Measurements from ENCODE around the gene PTN.
"Not testable (repeated sequence)": the region's sequence is repeated elsewhere in the genome, so short reads cannot be mapped to it uniquely, and the experiment has no call there.

Gene PTN

GRCh38 chr7:137245186-137245585 is 98.3 kb downstream of the PTN start:
- WGBS (ENCODE audit: insufficient coverage) = no CpG with 5 or more reads among the region's 4 CpGs
- Histone ChIP-seq H3K27ac (ENCODE audit: insufficient read depth in 1 of 2, low read depth in 1 of 2, low read length in 2 of 2, poor library complexity in 1 of 2, severe bottlenecking in 2 of 2) (no peak overlapping the region), H3K9me3 (ENCODE audit: control extremely low read depth in 1 of 5, control insufficient read depth in 4 of 5, insufficient read depth in 2 of 5, low read depth in 1 of 5, low read length in 4 of 5) (no peaks in the 10 kb centered on the region), H3K36me3 (ENCODE audit: control insufficient read depth in 4 of 4, insufficient read depth in 4 of 4, low read length in 3 of 4) (no peaks in the 10 kb centered on the region), H3K27me3 (replicated peaks in 2 of 5; ENCODE audit: control insufficient read depth in 4 of 5, insufficient read depth in 5 of 5, low read length in 4 of 5) (no peaks in the 10 kb centered on the region), H3K4me1 (ENCODE audit: control extremely low read depth in 1 of 4, control insufficient read depth in 4 of 4, insufficient read depth in 4 of 4, low read length in 3 of 4) (no peaks in the 10 kb centered on the region), H3K4me3 (ENCODE audit: control insufficient read depth in 1 of 7, extremely low read depth in 1 of 7, insufficient read depth in 4 of 7, low read depth in 2 of 7, low read length in 6 of 7) (no peak overlapping the region)
- DNase-seq = no peak
- POLR2A ChIA-PET = no interaction called here
- CTCF ChIA-PET = no interaction called here

- Histone ChIP-seq H3K36me3 (ENCODE audit: control insufficient read depth in 4 of 4, insufficient read depth in 4 of 4, low read length in 3 of 4) (no peaks in the 10 kb centered on the region), H3K4me3 (ENCODE audit: control insufficient read depth in 1 of 7, extremely low read depth in 1 of 7, insufficient read depth in 4 of 7, low read depth in 2 of 7, low read length in 6 of 7) (no peak overlapping the region), H3K27me3 (replicated peaks in 2 of 5; ENCODE audit: control insufficient read depth in 4 of 5, insufficient read depth in 5 of 5, low read length in 4 of 5) (no peaks in the 10 kb centered on the region), H3K4me1 (ENCODE audit: control extremely low read depth in 1 of 4, control insufficient read depth in 4 of 4, insufficient read depth in 4 of 4, low read length in 3 of 4) (no peaks in the 10 kb centered on the region), H3K9me3 (ENCODE audit: control extremely low read depth in 1 of 5, control insufficient read depth in 4 of 5, insufficient read depth in 2 of 5, low read depth in 1 of 5, low read length in 4 of 5) (no peaks in the 10 kb centered on the region), H3K27ac (ENCODE audit: insufficient read depth in 1 of 2, low read depth in 1 of 2, low read length in 2 of 2, poor library complexity in 1 of 2, severe bottlenecking in 2 of 2) (no peak overlapping the region)
- ChIA-PET POLR2A (no interaction called here), CTCF (no interaction called here)
- 100% methylated on average over 5 of the region's 8 CpGs for WGBS (ENCODE audit: insufficient coverage)
- no peak for DNase-seq
Observed at GRCh38 chr7:137243741-137244140, 99.8 kb downstream of the PTN start.

GRCh38 chr7:137242616-137243015 is 100.9 kb downstream of the PTN start:
- H3K4me1 ChIP-seq (ENCODE audit: control extremely low read depth in 1 of 4, control insufficient read depth in 4 of 4, insufficient read depth in 4 of 4, low read length in 3 of 4) = no peaks in the 10 kb centered on the region
- CTCF ChIA-PET = no interaction called here
- WGBS (ENCODE audit: insufficient coverage) = 92% methylated on average over 7 of the region's 7 CpGs
- no peak overlapping the region for H3K4me3 ChIP-seq (ENCODE audit: control insufficient read depth in 1 of 7, extremely low read depth in 1 of 7, insufficient read depth in 4 of 7, low read depth in 2 of 7, low read length in 6 of 7)
- POLR2A ChIA-PET = no interaction called here
- DNase-seq = no peak
- no peaks in the 10 kb centered on the region for H3K36me3 ChIP-seq (ENCODE audit: control insufficient read depth in 4 of 4, insufficient read depth in 4 of 4, low read length in 3 of 4)
- no peaks in the 10 kb centered on the region for H3K27me3 ChIP-seq (replicated peaks in 2 of 5; ENCODE audit: control insufficient read depth in 4 of 5, insufficient read depth in 5 of 5, low read length in 4 of 5)
- no peaks in the 10 kb centered on the region for H3K9me3 ChIP-seq (ENCODE audit: control extremely low read depth in 1 of 5, control insufficient read depth in 4 of 5, insufficient read depth in 2 of 5, low read depth in 1 of 5, low read length in 4 of 5)
- no peak overlapping the region for H3K27ac ChIP-seq (ENCODE audit: insufficient read depth in 1 of 2, low read depth in 1 of 2, low read length in 2 of 2, poor library complexity in 1 of 2, severe bottlenecking in 2 of 2)

- WGBS (ENCODE audit: insufficient coverage) = 73% methylated on average over 3 of the region's 5 CpGs
- POLR2A ChIA-PET = no interaction called here
- H3K36me3 ChIP-seq (ENCODE audit: control insufficient read depth in 4 of 4, insufficient read depth in 4 of 4, low read length in 3 of 4) = no peaks in the 10 kb centered on the region
- no peak overlapping the region for H3K4me3 ChIP-seq (ENCODE audit: control insufficient read depth in 1 of 7, extremely low read depth in 1 of 7, insufficient read depth in 4 of 7, low read depth in 2 of 7, low read length in 6 of 7)
- H3K27me3 ChIP-seq (replicated peaks in 2 of 5; ENCODE audit: control insufficient read depth in 4 of 5, insufficient read depth in 5 of 5, low read length in 4 of 5) = no peaks in the 10 kb centered on the region
- CTCF ChIA-PET = no interaction called here
- no peak overlapping the region for H3K27ac ChIP-seq (ENCODE audit: insufficient read depth in 1 of 2, low read depth in 1 of 2, low read length in 2 of 2, poor library complexity in 1 of 2, severe bottlenecking in 2 of 2)
- H3K4me1 ChIP-seq (ENCODE audit: control extremely low read depth in 1 of 4, control insufficient read depth in 4 of 4, insufficient read depth in 4 of 4, low read length in 3 of 4) = no peaks in the 10 kb centered on the region
- H3K9me3 ChIP-seq (ENCODE audit: control extremely low read depth in 1 of 5, control insufficient read depth in 4 of 5, insufficient read depth in 2 of 5, low read depth in 1 of 5, low read length in 4 of 5) = no peaks in the 10 kb centered on the region
- no peak for DNase-seq
Observed at GRCh38 chr7:137241655-137242360, 101.7 kb downstream of the PTN start.

- H3K27me3 ChIP-seq (replicated peaks in 2 of 5; ENCODE audit: control insufficient read depth in 4 of 5, insufficient read depth in 5 of 5, low read length in 4 of 5); CTCF ChIA-PET; H3K9me3 ChIP-seq (ENCODE audit: control extremely low read depth in 1 of 5, control insufficient read depth in 4 of 5, insufficient read depth in 2 of 5, low read depth in 1 of 5, low read length in 4 of 5); POLR2A ChIA-PET; H3K4me1 ChIP-seq (ENCODE audit: control extremely low read depth in 1 of 4, control insufficient read depth in 4 of 4, insufficient read depth in 4 of 4, low read length in 3 of 4); H3K36me3 ChIP-seq (ENCODE audit: control insufficient read depth in 4 of 4, insufficient read depth in 4 of 4, low read length in 3 of 4); H3K27ac ChIP-seq (ENCODE audit: insufficient read depth in 1 of 2, low read depth in 1 of 2, low read length in 2 of 2, poor library complexity in 1 of 2, severe bottlenecking in 2 of 2); H3K4me3 ChIP-seq (ENCODE audit: control insufficient read depth in 1 of 7, extremely low read depth in 1 of 7, insufficient read depth in 4 of 7, low read depth in 2 of 7, low read length in 6 of 7); DNase-seq: not testable (repeated sequence)
- WGBS (ENCODE audit: insufficient coverage) = no CpG with 5 or more reads among the region's 3 CpGs
Observed at GRCh38 chr7:137239186-137239585, 104.3 kb downstream of the PTN start.

GRCh38 chr7:137235434-137235833 is 108.1 kb downstream of the PTN start:
- POLR2A ChIA-PET = no interaction called here
- Histone ChIP-seq H3K27ac (ENCODE audit: insufficient read depth in 1 of 2, low read depth in 1 of 2, low read length in 2 of 2, poor library complexity in 1 of 2, severe bottlenecking in 2 of 2) (no peak overlapping the region), H3K27me3 (replicated peaks in 2 of 5; ENCODE audit: control insufficient read depth in 4 of 5, insufficient read depth in 5 of 5, low read length in 4 of 5) (peaks cover 0 to 2% (median 0%) of the 10 kb centered on the region in 5 experiments), H3K4me1 (ENCODE audit: control extremely low read depth in 1 of 4, control insufficient read depth in 4 of 4, insufficient read depth in 4 of 4, low read length in 3 of 4) (no peaks in the 10 kb centered on the region), H3K9me3 (ENCODE audit: control extremely low read depth in 1 of 5, control insufficient read depth in 4 of 5, insufficient read depth in 2 of 5, low read depth in 1 of 5, low read length in 4 of 5) (no peaks in the 10 kb centered on the region), H3K36me3 (ENCODE audit: control insufficient read depth in 4 of 4, insufficient read depth in 4 of 4, low read length in 3 of 4) (no peaks in the 10 kb centered on the region), H3K4me3 (ENCODE audit: control insufficient read depth in 1 of 7, extremely low read depth in 1 of 7, insufficient read depth in 4 of 7, low read depth in 2 of 7, low read length in 6 of 7) (no peak overlapping the region)
- WGBS (ENCODE audit: insufficient coverage) = 80% methylated on average over 1 of the region's 1 CpG
- CTCF ChIA-PET = no interaction called here
- DNase-seq = no peak

- Histone ChIP-seq H3K27ac (ENCODE audit: insufficient read depth in 1 of 2, low read depth in 1 of 2, low read length in 2 of 2, poor library complexity in 1 of 2, severe bottlenecking in 2 of 2) (no peak overlapping the region), H3K4me3 (ENCODE audit: control insufficient read depth in 1 of 7, extremely low read depth in 1 of 7, insufficient read depth in 4 of 7, low read depth in 2 of 7, low read length in 6 of 7) (no peak overlapping the region), H3K4me1 (ENCODE audit: control extremely low read depth in 1 of 4, control insufficient read depth in 4 of 4, insufficient read depth in 4 of 4, low read length in 3 of 4) (no peaks in the 10 kb centered on the region), H3K27me3 (replicated peaks in 2 of 5; ENCODE audit: control insufficient read depth in 4 of 5, insufficient read depth in 5 of 5, low read length in 4 of 5) (peaks cover 0 to 2% (median 0%) of the 10 kb centered on the region in 5 experiments), H3K36me3 (ENCODE audit: control insufficient read depth in 4 of 4, insufficient read depth in 4 of 4, low read length in 3 of 4) (no peaks in the 10 kb centered on the region), H3K9me3 (ENCODE audit: control extremely low read depth in 1 of 5, control insufficient read depth in 4 of 5, insufficient read depth in 2 of 5, low read depth in 1 of 5, low read length in 4 of 5) (no peaks in the 10 kb centered on the region)
- ChIA-PET POLR2A (no interaction called here), CTCF (no interaction called here)
- WGBS (ENCODE audit: insufficient coverage) = 60% methylated on average over 1 of the region's 2 CpGs
- DNase-seq = no peak
Observed at GRCh38 chr7:137231167-137231566, 112.4 kb downstream of the PTN start.
